IMR-90 (cell line): ENCODE data around the gene TMPRSS3. TPM values are rescaled to one million over a fixed set of nuclear protein-coding genes. Genes with fewer than 3 reads are reported as not detected.

ENCODE experiments used
- ATAC-seq: fragments of 200-7000 bp; cut with Tn5 transposase; 2 replicates; pipeline ENCODE4 v1.9.1; 2020; ENCODE audit warnings: low read depth, mild to moderate bottlenecking, moderate library complexity
- BruUV-seq: library from RNA; stranded (reverse); fragments of 400-500 nt; replicated peaks from 2 replicates; lab custom pipeline; 2021; lab: Mats Ljungman, UMichigan
- CTCF ChIA-PET: fragments of 300-600 bp; formaldehyde crosslinking; extraction: SDS; loops from one replicate; lab custom pipeline; 2021; ENCODE audit warnings: antibody characterized with exemption; lab: Yijun Ruan, JAX
- POLR2A ChIA-PET: fragments of 300-600 bp; sonication (Branson Sonifier 250); formaldehyde crosslinking; loops from one replicate; lab custom pipeline; 2022; ENCODE audit warnings: antibody characterized with exemption; ENCODE audit not compliant: unreplicated experiment; lab: Charles Lee
- DNase-seq: peaks from one replicate; pipeline ENCODE4 v3.0.0; 2013
- H2AFZ ChIP-seq: replicated peaks from 2 replicates; pipeline ENCODE3; 2013; ENCODE audit warnings: low read length, mild to moderate bottlenecking; ENCODE audit not compliant: poor library complexity
- H2AK5ac ChIP-seq: 2 replicates; pipeline ENCODE4 v1.6.1; 2013; ENCODE audit warnings: low read depth, low read length, inconsistent platforms
- H2AK9ac ChIP-seq: replicated peaks from 2 replicates; pipeline ENCODE3; 2013; ENCODE audit warnings: mild to moderate bottlenecking, low read depth, low read length, moderate library complexity; ENCODE audit not compliant: poor library complexity
- H2BK120ac ChIP-seq: 2 replicates; pipeline ENCODE4 v1.6.1; 2013; ENCODE audit warnings: low read depth, low read length, inconsistent platforms
- H2BK15ac ChIP-seq: 3 replicates; pipeline ENCODE4 v1.6.1; 2013; ENCODE audit warnings: low read depth, low read length, inconsistent platforms
- H2BK20ac ChIP-seq: 2 replicates; pipeline ENCODE4 v1.6.1; 2013; ENCODE audit warnings: low read depth, mild to moderate bottlenecking, inconsistent platforms, low read length, moderate library complexity
- H2BK5ac ChIP-seq: 2 replicates; pipeline ENCODE4 v1.6.1; 2013; ENCODE audit warnings: mild to moderate bottlenecking, low read depth, low read length, inconsistent platforms; ENCODE audit not compliant: poor library complexity, severe bottlenecking
- H3K14ac ChIP-seq: replicated peaks from 2 replicates; pipeline ENCODE4 v1.6.1; 2013; ENCODE audit warnings: low read depth, low read length, inconsistent platforms
- H3K18ac ChIP-seq: 2 replicates; pipeline ENCODE4 v1.6.1; 2013; ENCODE audit warnings: low read depth, low read length, control low read depth
- H3K23ac ChIP-seq: 2 replicates; pipeline ENCODE4 v1.6.1; 2013; ENCODE audit warnings: low read depth, low read length, inconsistent platforms
- H3K27ac ChIP-seq: 2 replicates; pipeline ENCODE4 v1.5.1; 2013; ENCODE audit warnings: mild to moderate bottlenecking, control low read depth, low read length; ENCODE audit not compliant: insufficient read depth
- H3K27me3 ChIP-seq: 2 replicates; pipeline ENCODE4 v1.6.1; 2013; ENCODE audit warnings: low read length; ENCODE audit not compliant: control insufficient read depth, insufficient read depth
- H3K36me3 ChIP-seq: 2 replicates; pipeline ENCODE4 v1.6.1; 2013; ENCODE audit warnings: low read length, mixed read lengths; ENCODE audit not compliant: control insufficient read depth, insufficient read depth
- H3K4ac ChIP-seq: 2 replicates; pipeline ENCODE4 v1.6.1; 2013; ENCODE audit warnings: low read depth, low read length, inconsistent platforms
- H3K4me1 ChIP-seq: 2 replicates; pipeline ENCODE4 v1.6.1; 2013; ENCODE audit warnings: low read length, mixed read lengths; ENCODE audit not compliant: control insufficient read depth, insufficient read depth
- H3K4me2 ChIP-seq: 2 replicates; pipeline ENCODE4 v1.6.1; 2013; ENCODE audit warnings: low read depth, mild to moderate bottlenecking, control low read depth, low read length, moderate library complexity
- H3K4me3 ChIP-seq: 2 replicates; pipeline ENCODE4 v1.5.1; 2013; ENCODE audit warnings: low read depth, mild to moderate bottlenecking, control low read depth, low read length, moderate library complexity; ENCODE audit not compliant: insufficient read depth
- H3K56ac ChIP-seq: 2 replicates; pipeline ENCODE4 v1.6.1; 2013; ENCODE audit warnings: low read length, inconsistent platforms; ENCODE audit not compliant: insufficient read depth; ENCODE audit errors: extremely low read depth
- H3K79me1 ChIP-seq, 2 experiments: 2 replicates each; pipeline ENCODE4 v1.6.1; 2013; ENCODE audit warnings: low read length in 2 of 2, inconsistent platforms in 1 of 2, low read depth in 1 of 2
- H3K9ac ChIP-seq: 2 replicates; pipeline ENCODE4 v1.6.1; 2013; ENCODE audit warnings: low read depth, low read length, control low read depth
- H3K9me1 ChIP-seq: 2 replicates; pipeline ENCODE4 v1.6.1; 2013; ENCODE audit warnings: low read length, inconsistent platforms; ENCODE audit not compliant: insufficient read depth
- H3K9me3 ChIP-seq: 2 replicates; pipeline ENCODE4 v1.6.1; 2013; ENCODE audit warnings: low read length; ENCODE audit not compliant: control insufficient read depth, insufficient read depth
- H4K20me1 ChIP-seq: 2 replicates; pipeline ENCODE4 v1.6.1; 2013; ENCODE audit warnings: low read length, inconsistent platforms; ENCODE audit not compliant: insufficient read depth
- H4K5ac ChIP-seq: 2 replicates; pipeline ENCODE4 v1.6.1; 2013; ENCODE audit warnings: mild to moderate bottlenecking, low read depth, low read length, control low read depth
- H4K8ac ChIP-seq, 2 experiments: 2 replicates each; pipeline ENCODE4 v1.6.1; 2013; ENCODE audit warnings: low read depth in 2 of 2, low read length in 2 of 2, control low read depth in 1 of 2, inconsistent platforms in 1 of 2
- H4K91ac ChIP-seq: 2 replicates; pipeline ENCODE4 v1.6.1; 2013; ENCODE audit warnings: low read depth, low read length, inconsistent platforms; ENCODE audit not compliant: insufficient read depth
- BHLHE40 ChIP-seq: fragments of 150-350 bp; IDR thresholded peaks from 2 replicates; pipeline ENCODE4 v1.6.1; 2016; ENCODE audit warnings: mild to moderate bottlenecking, low read depth, low read length
- CEBPB ChIP-seq: IDR thresholded peaks from 2 replicates; pipeline ENCODE4 v1.6.1; 2012; ENCODE audit warnings: low read depth, low read length, improper control_type of control experiment
- CHD1 ChIP-seq: IDR thresholded peaks from 2 replicates; pipeline ENCODE4 v1.6.1; 2012; ENCODE audit warnings: low read depth, low read length, improper control_type of control experiment
- CTCF ChIP-seq: conservative IDR thresholded peaks from 2 replicates; pipeline ENCODE4 v1.5.1; 2012; ENCODE audit warnings: mild to moderate bottlenecking, low read depth, low read length, improper control_type of control experiment
- FOS ChIP-seq: fragments of 150-350 bp; IDR thresholded peaks from 2 replicates; pipeline ENCODE4 v1.6.1; 2016; ENCODE audit warnings: low read depth, low read length
- MAFK ChIP-seq: IDR thresholded peaks from 2 replicates; pipeline ENCODE4 v1.6.1; 2012; ENCODE audit warnings: low read depth, low read length, improper control_type of control experiment
- MAZ ChIP-seq: IDR thresholded peaks from 2 replicates; pipeline ENCODE4 v1.6.1; 2012; ENCODE audit warnings: low read depth, mild to moderate bottlenecking, low read length, improper control_type of control experiment, moderate library complexity, borderline replicate concordance
- MXI1 ChIP-seq: IDR thresholded peaks from 2 replicates; pipeline ENCODE4 v1.6.1; 2012; ENCODE audit warnings: low read depth, mild to moderate bottlenecking, low read length, moderate library complexity, borderline replicate concordance
- NFE2L2 ChIP-seq: fragments of 150-350 bp; IDR thresholded peaks from 2 replicates; pipeline ENCODE4 v1.6.1; 2016; ENCODE audit warnings: low read depth, mild to moderate bottlenecking, low read length
- POLR2A ChIP-seq: IDR thresholded peaks from 2 replicates; pipeline ENCODE4 v1.6.1; 2012; ENCODE audit warnings: mild to moderate bottlenecking, low read depth, low read length
- RAD21 ChIP-seq: IDR thresholded peaks from 2 replicates; pipeline ENCODE4 v1.6.1; 2012; ENCODE audit warnings: low read length, improper control_type of control experiment
- RCOR1 ChIP-seq: IDR thresholded peaks from 2 replicates; pipeline ENCODE4 v1.6.1; 2012; ENCODE audit warnings: mild to moderate bottlenecking, low read length, improper control_type of control experiment; ENCODE audit not compliant: insufficient replicate concordance
- RFX5 ChIP-seq: IDR thresholded peaks from 2 replicates; pipeline ENCODE4 v1.8.0; 2012; ENCODE audit warnings: low read depth, mild to moderate bottlenecking, low read length, moderate library complexity
- SMC3 ChIP-seq: fragments of 150-350 bp; IDR thresholded peaks from 2 replicates; pipeline ENCODE4 v1.6.1; 2016; ENCODE audit warnings: low read depth, mild to moderate bottlenecking, antibody characterized with exemption, low read length, moderate library complexity
- whole genome bisulfite sequencing, 2 experiments: methylation state at CpG; one replicate each; pipeline versions ENCODE4 v1.1.5 to v1.1.7; 2013; ENCODE audit warnings: missing lambda C conversion rate in 2 of 2; ENCODE audit not compliant: insufficient read length in 1 of 2; ENCODE audit errors: extremely low coverage in 2 of 2; 5-methylcytosine and 5-hydroxymethylcytosine counted together
- dilution Hi-C: fragments of 300-500 bp; cut with HindIII; formaldehyde crosslinking; loops from one replicate; pipeline ENCODE4 v1.14.3; 2018; ENCODE audit warnings: low sequenced_read_pairs; ENCODE audit not compliant: unreplicated experiment
- in situ Hi-C: fragments of 300-500 bp; cut with MboI; formaldehyde crosslinking; loops from 3 replicates; pipeline ENCODE4 v1.14.3; 2019; ENCODE audit warnings: low sequenced_read_pairs, inconsistent platforms, mixed read lengths
- intact Hi-C: fragments of 100-400 bp; cut with micrococcal nuclease; formaldehyde crosslinking; loops from 2 replicates; pipeline ENCODE4 v1.10.0; 2022
- polyA plus RNA-seq, 3 experiments: library from polyadenylated mRNA; depleted of rRNA; stranded (reverse); fragments of >200 nt; gene quantifications; 2 replicates each; pipeline ENCODE4 v1.2.3, GENCODE V29; 2012; ENCODE audit warnings: low replicate concordance in 1 of 3
- total RNA-seq: library from RNA; depleted of rRNA; stranded (reverse); fragments of >200 nt; gene quantifications from 2 replicates; pipeline ENCODE4 v1.2.3, GENCODE V29; 2012
- TF ChIP-seq, protein P1 (sequence below): fragments of 150-350 bp; IDR thresholded peaks from 2 replicates; pipeline ENCODE4 v1.6.1; 2017; ENCODE audit warnings: mild to moderate bottlenecking, antibody characterized with exemption, low read length, low read depth
- TF ChIP-seq, protein P2 (sequence below): fragments of 150-350 bp; IDR thresholded peaks from 2 replicates; pipeline ENCODE4 v1.6.1; 2016; ENCODE audit warnings: low read depth, mild to moderate bottlenecking, low read length, moderate library complexity, borderline replicate concordance

The TMPRSS3 gene
- total and polyA plus RNA-seq, 2 of the 4 experiments (the other 2 are of a cell fraction): not detected

GRCh38 chr21:42441963-42442362 lies 46.1 kb upstream of the TMPRSS3 start:
- Histone ChIP-seq H4K91ac (no peak overlapping the region), H4K8ac (no peak overlapping the region), H2BK120ac (no peak overlapping the region), H3K4ac (no peak overlapping the region), H2BK5ac (no peak overlapping the region), H2BK15ac (no peak overlapping the region), H3K9me1 (no peaks in the 10 kb centered on the region), H2BK20ac (no peak overlapping the region), H4K20me1 (no peaks in the 10 kb centered on the region), H3K9me3 (no peaks in the 10 kb centered on the region; the same call in 1 of the 2 replicates), H4K5ac (no peak overlapping the region), H3K36me3 (no peaks in the 10 kb centered on the region), H3K27me3 (no peaks in the 10 kb centered on the region; the same call in 1 of the 2 replicates), H3K14ac (no peak overlapping the region), H3K27ac (no peak overlapping the region), H2AK5ac (no peak overlapping the region), H3K9ac (no peak overlapping the region), H3K18ac (no peak overlapping the region), H3K4me1 (no peaks in the 10 kb centered on the region), H3K79me1 (no peaks in the 10 kb centered on the region), H3K23ac (no peak overlapping the region), H2AFZ (no peak overlapping the region), H3K4me3 (no peak overlapping the region), H3K56ac (no peak overlapping the region), H2AK9ac (no peak overlapping the region), H3K4me2 (no peak overlapping the region)
- CTCF ChIA-PET: no interaction called here
- BruUV-seq: no TSS peak
- no CpG with 5 or more reads among the region's 6 CpGs for WGBS, 2 experiments
- TF ChIP-seq, protein P1, sequence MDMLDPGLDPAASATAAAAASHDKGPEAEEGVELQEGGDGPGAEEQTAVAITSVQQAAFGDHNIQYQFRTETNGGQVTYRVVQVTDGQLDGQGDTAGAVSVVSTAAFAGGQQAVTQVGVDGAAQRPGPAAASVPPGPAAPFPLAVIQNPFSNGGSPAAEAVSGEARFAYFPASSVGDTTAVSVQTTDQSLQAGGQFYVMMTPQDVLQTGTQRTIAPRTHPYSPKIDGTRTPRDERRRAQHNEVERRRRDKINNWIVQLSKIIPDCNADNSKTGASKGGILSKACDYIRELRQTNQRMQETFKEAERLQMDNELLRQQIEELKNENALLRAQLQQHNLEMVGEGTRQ: no peak
- TF ChIP-seq CHD1 (no peak), MAFK (no peak), POLR2A (no peak), MAZ (no peak), CEBPB (no peak), SMC3 (no peak), NFE2L2 (no peak), RCOR1 (no peak), RAD21 (no peak), CTCF (no peak), MXI1 (no peak), FOS (no peak), BHLHE40 (no peak), RFX5 (no peak)
- TF ChIP-seq, protein P2, sequence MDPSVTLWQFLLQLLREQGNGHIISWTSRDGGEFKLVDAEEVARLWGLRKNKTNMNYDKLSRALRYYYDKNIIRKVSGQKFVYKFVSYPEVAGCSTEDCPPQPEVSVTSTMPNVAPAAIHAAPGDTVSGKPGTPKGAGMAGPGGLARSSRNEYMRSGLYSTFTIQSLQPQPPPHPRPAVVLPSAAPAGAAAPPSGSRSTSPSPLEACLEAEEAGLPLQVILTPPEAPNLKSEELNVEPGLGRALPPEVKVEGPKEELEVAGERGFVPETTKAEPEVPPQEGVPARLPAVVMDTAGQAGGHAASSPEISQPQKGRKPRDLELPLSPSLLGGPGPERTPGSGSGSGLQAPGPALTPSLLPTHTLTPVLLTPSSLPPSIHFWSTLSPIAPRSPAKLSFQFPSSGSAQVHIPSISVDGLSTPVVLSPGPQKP: no peak
- no peak for ATAC-seq
- dilution Hi-C loops: no loop called here
- in situ Hi-C loops: no loop called here
- no peak for DNase-seq
- intact Hi-C loops: no loop called here
- POLR2A ChIA-PET: no interaction called here
